Measurements from ENCODE around the gene TRIM44.

The TRIM44 gene, protein sequence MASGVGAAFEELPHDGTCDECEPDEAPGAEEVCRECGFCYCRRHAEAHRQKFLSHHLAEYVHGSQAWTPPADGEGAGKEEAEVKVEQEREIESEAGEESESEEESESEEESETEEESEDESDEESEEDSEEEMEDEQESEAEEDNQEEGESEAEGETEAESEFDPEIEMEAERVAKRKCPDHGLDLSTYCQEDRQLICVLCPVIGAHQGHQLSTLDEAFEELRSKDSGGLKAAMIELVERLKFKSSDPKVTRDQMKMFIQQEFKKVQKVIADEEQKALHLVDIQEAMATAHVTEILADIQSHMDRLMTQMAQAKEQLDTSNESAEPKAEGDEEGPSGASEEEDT

DNA sequence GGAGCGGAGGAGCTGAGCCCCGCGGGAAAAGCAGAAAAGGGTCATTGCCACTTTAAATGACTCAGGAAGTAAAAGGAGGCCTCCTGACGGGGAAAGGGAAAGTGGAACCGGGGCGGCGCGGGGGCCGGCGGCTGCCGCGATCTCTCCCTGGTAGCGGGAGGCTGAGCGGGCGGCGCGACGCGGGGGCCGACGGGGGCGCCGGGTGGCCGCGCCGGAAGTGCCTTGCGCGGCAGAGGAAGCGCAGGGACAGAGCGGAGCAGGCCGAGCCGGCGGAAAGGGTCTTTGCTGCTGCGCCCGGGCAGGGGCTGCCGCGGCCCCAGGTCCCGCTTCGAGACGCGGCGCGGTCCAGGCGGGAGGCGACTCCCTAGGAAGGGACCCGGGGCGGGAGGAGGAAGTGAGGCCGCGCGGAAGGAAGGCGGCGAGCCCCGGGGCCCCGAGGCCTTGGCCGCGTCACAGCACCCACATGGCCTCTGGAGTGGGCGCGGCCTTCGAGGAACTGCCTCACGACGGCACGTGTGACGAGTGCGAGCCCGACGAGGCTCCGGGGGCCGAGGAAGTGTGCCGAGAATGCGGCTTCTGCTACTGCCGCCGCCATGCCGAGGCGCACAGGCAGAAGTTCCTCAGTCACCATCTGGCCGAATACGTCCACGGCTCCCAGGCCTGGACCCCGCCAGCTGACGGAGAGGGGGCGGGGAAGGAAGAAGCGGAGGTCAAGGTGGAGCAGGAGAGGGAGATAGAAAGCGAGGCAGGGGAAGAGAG lies at the start of gene TRIM44:
TRIM44 (plus strand) TSS at position 127 of the 759 bp plus-strand sequence; CDS start at position 464, 337 bp downstream.
- DNase-seq (ENCODE audit: low spot score) (peak; percentile 86), FAIRE-seq (no peak)

DNA sequence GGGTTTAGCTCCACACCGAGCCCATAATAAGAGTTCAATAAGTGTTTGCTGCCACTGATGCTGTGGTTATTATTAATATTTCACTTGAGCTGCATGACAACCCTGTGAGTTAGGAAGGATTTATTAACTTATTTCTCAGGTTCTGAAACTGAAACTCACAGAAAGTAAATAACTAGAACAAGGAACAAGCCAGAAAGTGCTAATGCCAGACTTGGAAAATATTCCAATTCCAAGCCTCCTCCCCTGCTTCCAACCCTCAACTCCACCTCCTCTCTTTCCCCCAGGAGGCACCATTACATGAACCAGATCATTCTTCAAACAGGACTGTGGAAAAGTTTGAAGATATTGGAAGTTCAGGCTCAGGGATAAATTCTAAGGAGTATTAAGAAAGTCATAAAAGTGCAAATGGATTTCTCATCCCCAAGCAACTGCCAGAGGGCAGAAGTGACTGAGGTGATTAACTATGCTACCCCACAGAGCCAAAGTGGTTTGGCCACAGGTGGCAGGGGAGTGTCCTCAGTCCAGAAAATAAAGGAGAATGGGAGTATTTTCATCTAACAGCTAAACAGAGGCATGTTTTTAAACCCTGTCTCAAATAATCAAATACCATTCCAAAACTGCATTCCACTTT lies 47.5 kb upstream of the TRIM44 start:
- FAIRE-seq (no peak), DNase-seq (ENCODE audit: low spot score) (no peak)

DNA sequence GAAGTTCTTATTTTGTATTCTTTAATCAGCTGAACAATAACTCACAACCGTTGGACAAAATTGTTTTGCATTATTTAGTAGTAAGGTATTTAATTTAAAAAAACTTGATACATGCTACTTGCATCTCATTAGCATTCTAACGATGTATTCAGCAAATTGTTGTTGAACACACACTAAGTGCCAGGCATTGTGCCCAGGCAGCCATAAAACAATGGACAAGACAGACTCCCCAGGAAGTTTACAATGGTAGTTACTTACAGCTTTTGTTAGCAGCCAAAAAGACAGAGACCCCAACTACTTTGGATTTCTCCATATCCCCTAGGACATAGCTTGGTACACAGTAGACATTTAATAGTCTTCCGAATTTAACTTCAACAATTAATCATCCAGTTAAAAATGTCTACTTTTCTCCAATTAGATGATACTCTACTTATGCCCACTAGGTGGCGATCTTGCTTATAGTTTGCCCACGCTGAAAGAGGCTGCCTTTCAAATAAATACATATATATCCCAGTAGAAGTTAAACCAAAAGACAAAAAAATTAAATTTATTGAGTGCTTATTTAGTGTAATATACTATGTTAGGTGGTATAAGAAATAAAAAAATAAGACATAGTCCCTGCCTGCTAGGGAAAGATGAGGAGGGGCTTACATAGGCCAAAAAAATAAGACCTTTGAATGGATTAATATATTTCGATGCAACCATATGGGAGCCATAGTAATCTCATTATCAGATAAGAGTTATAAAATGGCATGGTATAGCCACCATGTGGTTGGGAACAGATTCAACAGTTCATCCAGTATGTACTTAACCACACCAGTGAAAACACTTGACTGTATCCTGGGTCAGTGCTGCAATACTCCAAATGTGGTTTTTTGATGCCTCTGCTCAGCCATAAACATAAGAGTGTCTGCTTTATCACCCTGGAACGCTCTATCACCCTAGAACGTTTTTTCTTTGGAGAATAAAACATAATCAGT lies 46.4 kb upstream of the TRIM44 start:
- no peak for FAIRE-seq
- peak; percentile 30 for DNase-seq (ENCODE audit: low spot score)

DNA sequence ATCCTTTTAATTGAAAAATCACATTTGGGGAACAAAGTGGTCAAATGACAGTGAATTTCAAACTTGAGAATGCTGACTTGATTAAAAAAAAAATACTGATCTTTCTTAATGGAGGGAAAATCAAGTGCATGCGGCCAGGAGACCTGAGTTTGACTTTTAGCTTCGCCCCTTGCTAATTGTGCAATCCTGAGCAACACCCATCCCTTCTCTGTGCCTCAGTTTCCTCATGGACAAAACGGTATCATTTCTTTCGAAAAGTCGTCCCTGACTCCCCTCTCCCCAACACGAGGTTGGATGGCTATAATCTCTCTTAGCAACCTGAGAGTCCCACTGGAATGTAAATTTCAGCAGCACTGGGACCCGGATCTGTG lies 45.3 kb upstream of the TRIM44 start:
- no peak for FAIRE-seq
- no peak for DNase-seq (ENCODE audit: low spot score)

DNA sequence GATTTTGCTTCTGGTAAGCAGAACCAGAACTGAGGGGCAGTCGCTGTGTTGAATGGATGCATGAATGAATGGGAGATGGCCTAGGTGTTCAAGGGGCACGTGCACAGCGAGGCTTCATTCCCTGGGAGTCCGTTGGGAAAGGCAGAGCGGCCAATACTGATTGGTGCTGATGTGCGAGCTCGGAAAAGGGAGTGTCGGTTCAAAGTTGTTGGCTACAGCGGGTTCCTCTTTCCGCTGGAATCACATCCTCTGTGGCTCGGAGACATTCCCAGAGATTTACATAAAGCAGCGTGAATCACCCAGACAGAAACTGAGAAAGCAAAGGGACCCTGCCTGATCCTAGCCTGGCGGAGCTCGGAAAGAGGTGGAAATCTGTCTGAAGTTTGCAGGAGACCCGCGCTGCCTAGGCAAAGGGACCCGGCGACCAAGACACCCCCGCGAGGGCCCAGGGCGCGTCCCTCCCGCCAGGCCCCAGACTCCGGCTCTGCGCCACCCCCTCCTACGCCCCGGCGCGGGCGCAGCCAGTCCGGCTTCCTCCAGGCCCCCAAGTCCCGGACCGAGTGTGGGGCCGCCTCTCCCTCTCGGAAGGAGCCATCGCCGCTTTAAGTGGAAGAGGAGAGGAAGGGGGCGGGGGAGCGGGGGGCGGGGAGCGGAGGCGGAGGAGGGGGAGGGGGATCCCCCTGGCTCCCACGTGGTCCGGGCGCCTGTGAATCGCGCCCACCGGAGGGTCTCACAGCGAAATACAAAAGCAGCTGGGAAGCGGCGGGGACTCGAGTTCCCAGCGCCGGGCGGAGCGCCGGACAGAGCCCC lies 44.7 kb upstream of the TRIM44 start, which contains the start of gene FJX1:
FJX1 (plus strand) TSS at position 774 of the 810 bp plus-strand sequence. CDS start 177 bp downstream, outside the sequence.
- peak; percentile 87 for DNase-seq (ENCODE audit: low spot score)
- no peak for FAIRE-seq

DNA sequence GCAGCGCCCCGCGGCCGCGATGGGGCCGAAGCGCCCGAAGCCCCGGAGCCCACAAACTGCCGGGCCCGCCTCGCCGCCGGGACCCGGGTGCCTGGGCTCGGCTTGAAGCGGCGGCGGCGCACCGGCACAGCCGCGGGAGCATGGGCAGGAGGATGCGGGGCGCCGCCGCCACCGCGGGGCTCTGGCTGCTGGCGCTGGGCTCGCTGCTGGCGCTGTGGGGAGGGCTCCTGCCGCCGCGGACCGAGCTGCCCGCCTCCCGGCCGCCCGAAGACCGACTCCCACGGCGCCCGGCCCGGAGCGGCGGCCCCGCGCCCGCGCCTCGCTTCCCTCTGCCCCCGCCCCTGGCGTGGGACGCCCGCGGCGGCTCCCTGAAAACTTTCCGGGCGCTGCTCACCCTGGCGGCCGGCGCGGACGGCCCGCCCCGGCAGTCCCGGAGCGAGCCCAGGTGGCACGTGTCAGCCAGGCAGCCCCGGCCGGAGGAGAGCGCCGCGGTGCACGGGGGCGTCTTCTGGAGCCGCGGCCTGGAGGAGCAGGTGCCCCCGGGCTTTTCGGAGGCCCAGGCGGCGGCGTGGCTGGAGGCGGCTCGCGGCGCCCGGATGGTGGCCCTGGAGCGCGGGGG lies 44.0 kb upstream of the TRIM44 start:
- peak; percentile 55 for DNase-seq (ENCODE audit: low spot score)

DNA sequence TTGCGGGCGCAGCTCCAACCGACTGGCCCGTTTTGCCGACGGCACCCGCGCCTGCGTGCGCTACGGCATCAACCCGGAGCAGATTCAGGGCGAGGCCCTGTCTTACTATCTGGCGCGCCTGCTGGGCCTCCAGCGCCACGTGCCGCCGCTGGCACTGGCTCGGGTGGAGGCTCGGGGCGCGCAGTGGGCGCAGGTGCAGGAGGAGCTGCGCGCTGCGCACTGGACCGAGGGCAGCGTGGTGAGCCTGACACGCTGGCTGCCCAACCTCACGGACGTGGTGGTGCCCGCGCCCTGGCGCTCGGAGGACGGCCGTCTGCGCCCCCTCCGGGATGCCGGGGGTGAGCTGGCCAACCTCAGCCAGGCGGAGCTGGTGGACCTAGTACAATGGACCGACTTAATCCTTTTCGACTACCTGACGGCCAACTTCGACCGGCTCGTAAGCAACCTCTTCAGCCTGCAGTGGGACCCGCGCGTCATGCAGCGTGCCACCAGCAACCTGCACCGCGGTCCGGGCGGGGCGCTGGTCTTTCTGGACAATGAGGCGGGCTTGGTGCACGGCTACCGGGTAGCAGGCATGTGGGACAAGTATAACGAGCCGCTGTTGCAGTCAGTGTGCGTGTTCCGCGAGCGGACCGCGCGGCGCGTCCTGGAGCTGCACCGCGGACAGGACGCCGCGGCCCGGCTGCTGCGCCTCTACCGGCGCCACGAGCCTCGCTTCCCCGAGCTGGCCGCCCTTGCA lies 43.3 kb upstream of the TRIM44 start:
- peak; percentile 55 for FAIRE-seq
- peak; percentile 37 for DNase-seq (ENCODE audit: low spot score)

More for the DNA sequence above, 44.0 kb upstream of the TRIM44 start:
- no peak for FAIRE-seq

DNA sequence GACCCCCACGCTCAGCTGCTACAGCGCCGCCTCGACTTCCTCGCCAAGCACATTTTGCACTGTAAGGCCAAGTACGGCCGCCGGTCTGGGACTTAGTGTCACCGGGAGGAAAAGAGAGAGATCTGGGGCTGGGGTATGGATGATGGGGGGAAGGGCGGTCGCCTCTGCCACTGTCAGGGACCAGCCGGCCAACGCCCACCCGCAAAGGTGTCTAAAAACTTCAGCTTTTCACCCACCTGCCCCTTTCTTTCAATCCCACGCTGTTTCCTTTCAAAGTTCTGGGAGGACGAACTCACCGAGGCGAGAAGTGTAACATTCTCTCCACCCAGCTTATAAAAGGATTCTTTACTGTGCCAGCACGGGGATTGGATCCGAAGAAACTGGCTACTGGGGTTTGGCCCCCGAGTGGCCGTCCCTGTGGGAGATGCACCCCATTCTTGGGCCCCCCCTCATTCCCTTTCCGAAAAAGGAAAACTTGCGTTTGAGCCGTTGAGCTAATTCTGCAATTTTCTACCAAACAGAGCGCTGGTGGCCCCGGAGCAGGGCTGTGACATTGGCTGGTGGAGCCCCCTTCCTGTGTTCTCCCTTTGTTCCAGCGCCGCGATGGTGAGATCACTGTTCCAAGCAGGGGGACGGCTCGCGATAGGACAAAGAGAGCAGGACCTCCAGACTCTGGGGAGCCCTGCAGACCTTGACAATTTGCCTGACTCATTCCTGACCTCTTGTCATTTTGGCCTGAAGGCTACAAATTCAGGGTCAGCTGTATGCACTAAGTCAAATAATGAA lies 42.5 kb upstream of the TRIM44 start:
- DNase-seq (ENCODE audit: low spot score) (peak; percentile 61), FAIRE-seq (no peak)

DNA sequence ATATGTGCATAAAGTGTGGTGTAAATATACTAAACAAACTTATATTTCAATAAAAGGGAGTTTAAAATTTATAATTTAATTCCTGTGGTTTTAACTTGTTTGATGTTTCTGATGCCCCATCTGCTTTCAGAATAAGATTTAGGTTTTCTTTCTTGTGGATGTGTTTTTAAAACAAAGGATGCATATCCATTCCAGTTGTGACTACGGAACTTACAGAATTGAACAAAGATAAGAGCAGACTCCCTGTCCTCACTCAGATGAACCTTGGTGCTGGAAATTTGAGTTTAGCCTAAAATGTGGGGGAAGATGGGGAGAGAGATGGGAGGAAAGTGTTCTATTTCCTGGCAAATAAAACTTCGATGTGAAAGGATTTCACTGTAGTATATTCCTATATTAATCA lies 41.8 kb upstream of the TRIM44 start:
- DNase-seq (ENCODE audit: low spot score) (no peak), FAIRE-seq (no peak)

DNA sequence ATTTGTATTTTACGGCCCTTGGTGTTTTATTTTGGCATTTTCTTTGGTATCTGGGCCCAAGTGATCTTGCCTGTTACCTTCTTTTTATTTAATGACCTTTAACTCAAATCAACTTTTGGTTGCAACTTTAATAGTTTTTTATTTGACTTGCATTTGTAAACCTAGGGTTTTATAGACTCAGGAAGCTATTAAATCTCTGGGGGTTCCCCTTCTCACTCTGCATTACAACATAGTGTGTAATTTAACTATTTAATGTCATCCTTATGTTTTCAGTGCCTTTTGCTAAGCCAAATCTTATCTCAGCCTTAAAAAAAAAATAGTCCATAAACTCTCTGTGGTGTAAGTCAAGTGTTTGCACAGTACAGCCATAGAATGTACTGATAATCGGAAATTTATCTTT lies 41.0 kb upstream of the TRIM44 start:
- no peak for DNase-seq (ENCODE audit: low spot score)
- no peak for FAIRE-seq

DNA sequence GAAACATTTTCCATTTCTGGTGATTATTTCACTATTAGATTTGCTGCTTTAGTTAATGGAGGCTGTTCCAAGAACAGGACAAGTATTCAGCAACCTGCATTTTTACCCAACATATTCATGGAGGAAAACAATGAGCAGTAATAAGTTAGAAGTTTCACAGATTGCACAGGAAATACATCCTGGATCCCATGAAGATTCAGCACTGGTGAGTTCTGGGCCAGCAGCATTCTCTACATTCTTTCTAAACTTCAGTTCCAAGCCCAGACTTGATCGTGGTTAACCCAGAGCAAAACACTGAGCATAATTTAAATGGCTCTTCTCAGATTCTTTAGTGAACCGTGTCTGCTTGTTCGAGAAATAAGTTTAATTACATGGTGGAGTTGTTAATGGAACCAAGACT lies 40.5 kb upstream of the TRIM44 start:
- FAIRE-seq (no peak), DNase-seq (ENCODE audit: low spot score) (peak; percentile 47)

DNA sequence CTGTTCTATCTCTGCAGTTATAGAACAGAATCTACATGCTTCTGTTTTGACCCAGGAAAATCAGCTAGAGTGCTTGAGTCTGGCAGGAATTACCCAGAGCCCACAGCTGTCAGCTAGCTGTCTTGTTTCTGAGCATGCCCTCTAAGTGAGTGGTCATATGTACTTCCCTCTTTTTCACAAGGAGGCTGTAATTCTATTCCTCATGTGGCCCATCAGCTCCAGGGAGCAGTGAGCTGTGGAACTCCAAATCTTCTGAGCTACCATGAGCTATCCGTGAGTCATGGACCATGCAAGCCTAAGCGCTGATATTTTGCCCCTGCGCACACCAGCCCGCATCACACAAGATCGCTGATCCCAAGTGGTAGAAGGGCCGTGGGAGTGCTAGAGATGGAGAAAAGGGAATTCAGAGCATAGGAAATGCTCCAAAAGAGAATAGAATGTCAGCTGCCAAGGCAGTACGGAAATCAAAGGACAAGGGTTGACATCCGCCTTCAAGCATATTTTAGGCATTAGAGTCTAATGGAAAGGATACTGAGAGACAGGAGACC lies 38.9 kb upstream of the TRIM44 start:
- FAIRE-seq (no peak), DNase-seq (ENCODE audit: low spot score) (no peak)

DNA sequence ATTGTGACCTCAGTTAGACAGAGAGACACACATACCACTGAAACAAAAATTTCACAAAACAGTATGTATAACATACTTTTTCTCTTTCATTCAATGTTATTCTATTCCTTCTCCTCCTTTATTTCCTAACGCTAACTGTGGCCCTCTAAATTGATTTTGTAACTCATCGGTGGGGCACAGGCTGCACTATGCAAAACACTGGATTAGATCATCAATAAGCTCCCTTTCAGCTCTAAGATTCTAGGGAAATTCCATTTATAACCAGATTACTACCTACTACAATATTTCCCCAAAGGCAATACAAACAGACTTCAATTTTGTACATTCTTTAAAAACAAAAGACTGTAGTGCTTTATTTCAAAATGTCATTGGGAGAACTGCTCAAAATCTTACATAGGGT lies 38.3 kb upstream of the TRIM44 start:
- FAIRE-seq (no peak), DNase-seq (ENCODE audit: low spot score) (no peak)

DNA sequence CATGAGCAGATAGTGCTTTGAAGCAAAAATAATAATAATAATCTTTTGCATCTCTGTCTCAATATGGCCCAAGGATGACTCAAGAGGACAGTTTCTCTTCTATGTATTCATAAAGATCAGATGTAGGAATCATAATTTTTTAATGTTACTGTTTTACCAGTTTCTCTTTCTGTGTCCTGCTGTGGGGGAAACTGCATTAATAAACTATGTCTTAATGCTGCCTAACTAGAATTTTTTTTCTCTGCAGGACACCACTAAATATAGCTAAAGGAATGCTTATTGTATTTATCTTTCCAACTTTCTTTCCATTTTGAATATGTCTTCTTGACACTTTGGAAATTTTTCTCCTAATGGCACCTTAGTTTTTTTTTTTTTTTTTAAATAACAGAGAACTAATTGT lies 37.8 kb upstream of the TRIM44 start:
- no peak for DNase-seq (ENCODE audit: low spot score)
- FAIRE-seq, result no peak

DNA sequence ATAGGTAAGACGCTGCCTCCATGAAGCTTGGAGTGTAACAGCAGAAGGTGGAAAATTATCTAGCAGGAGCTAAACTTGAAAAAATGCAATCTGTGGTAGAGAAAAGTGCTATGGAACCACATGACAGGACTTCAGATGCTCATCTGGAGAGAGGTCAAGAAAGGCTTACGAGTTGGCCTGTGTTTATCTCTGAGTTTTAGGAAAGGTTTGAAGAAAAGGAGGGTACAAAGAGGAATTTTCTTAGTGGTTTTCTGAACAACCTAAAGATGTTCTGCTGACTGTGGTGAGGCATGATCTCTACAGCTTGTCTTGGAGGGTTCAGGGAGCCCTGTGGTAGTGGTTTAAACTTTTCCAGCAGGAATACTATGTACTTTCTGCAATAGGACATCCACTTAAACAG lies 36.1 kb upstream of the TRIM44 start:
- DNase-seq (ENCODE audit: low spot score), result no peak
- no peak for FAIRE-seq

DNA sequence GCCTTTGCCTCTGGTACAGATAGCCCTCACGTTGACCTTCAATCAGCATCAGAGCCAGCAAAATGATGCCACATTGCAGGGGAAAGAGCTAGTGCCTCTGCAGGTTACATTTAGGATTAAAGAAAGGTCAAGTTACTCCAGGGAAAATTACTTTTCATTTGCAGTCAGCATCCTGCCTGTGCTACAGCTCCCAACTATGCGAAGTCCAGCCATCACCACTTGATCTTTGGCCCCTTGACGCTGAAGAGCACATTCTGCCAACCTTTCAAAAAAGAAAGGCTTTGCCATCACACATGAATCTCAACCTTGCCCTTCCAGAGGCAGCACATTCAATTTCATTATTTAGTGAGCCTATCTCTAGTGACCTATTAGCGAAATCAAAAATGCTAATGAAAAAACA lies 33.1 kb upstream of the TRIM44 start:
- DNase-seq (ENCODE audit: low spot score) (no peak), FAIRE-seq (peak; percentile 9)

DNA sequence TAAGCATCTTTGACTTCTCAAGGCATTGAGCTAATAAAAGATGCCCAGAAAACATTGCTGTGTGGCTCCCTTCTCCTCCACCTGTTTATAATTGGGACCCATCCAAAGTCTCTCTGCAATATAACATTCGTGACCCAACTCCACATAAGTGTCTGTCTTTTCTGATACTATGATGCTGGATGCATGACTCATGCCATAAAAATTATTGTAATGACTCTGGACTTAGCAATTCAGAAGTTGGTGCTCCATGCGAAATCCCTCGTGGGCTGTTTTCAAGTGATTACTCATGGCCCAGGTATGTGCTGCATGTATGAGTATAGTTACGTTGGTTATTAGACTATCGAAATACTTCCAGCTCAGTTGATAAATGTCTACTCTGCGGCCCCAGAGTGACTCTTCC lies 32.7 kb upstream of the TRIM44 start:
- FAIRE-seq (peak; percentile 37), DNase-seq (ENCODE audit: low spot score) (peak; percentile 85)

DNA sequence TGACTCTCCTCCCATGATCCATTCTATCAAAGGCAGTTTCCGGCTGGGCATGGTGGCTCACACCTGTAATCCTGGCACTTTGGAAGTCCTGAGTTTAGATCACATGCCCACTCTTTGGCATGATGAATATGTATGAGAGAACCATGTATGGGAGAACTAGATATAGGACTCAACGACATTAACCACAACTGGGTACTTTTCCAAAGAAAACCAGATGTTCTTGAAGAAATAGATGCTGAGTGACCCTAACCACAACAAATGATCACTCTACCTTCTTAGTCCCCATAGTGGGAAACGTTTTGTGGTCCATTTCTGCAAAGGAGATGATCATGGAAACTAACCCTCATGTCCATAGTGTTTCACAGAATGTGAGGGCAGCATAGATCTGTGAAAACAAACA lies 30.7 kb upstream of the TRIM44 start:
- no peak for DNase-seq (ENCODE audit: low spot score)
- FAIRE-seq, result no peak
